Keratinocyte (primary cell): ENCODE results near the gene TMEM132C. TPM values are rescaled to one million over a fixed set of nuclear protein-coding genes. Genes with fewer than 3 reads are reported as not detected.

Source experiments
- DNase-seq: peaks from one replicate; pipeline ENCODE4 v3.0.0-alpha.2; 2011; ENCODE audit warnings: low read depth, missing footprints, low spot score
- FAIRE-seq: peaks from 2 replicates; lab custom pipeline; 2011; peaks lifted over from hg19 to GRCh38; lab: Jason Lieb, UNC
- H2AFZ ChIP-seq: 2 replicates; pipeline ENCODE4 v1.6.0; 2012; ENCODE audit warnings: low read length, control low read depth, inconsistent platforms; ENCODE audit not compliant: control insufficient read depth
- H3K27ac ChIP-seq: 2 replicates; pipeline ENCODE4 v1.5.1; 2011; ENCODE audit warnings: low read length; ENCODE audit not compliant: control insufficient read depth, insufficient read depth
- H3K27me3 ChIP-seq: 3 replicates; pipeline ENCODE4 v1.6.0; 2011; ENCODE audit warnings: low read length; ENCODE audit not compliant: control insufficient read depth, insufficient read depth; ENCODE audit errors: extremely low read depth
- H3K36me3 ChIP-seq, 2 experiments: 2 replicates in 1 of 2; 3 replicates in 1 of 2; pipeline ENCODE4 v1.5.1; 2011; ENCODE audit warnings: low read length in 2 of 2, mild to moderate bottlenecking in 1 of 2; ENCODE audit not compliant: control insufficient read depth in 2 of 2, insufficient read depth in 2 of 2; ENCODE audit errors: extremely low read depth in 1 of 2
- H3K4me1 ChIP-seq: 3 replicates; pipeline ENCODE4 v1.5.1; 2011; ENCODE audit warnings: low read length; ENCODE audit not compliant: control insufficient read depth, insufficient read depth; ENCODE audit errors: extremely low read depth
- H3K4me2 ChIP-seq: 3 replicates; pipeline ENCODE4 v1.6.0; 2011; ENCODE audit warnings: low read depth, low read length; ENCODE audit not compliant: control insufficient read depth, insufficient read depth; ENCODE audit errors: extremely low read depth
- H3K4me3 ChIP-seq, 3 experiments: fragments of 200-600 bp in 1 of 3; sonication (generic) in 1 of 3; 2 replicates in 2 of 3; 3 replicates in 1 of 3; pipeline ENCODE4 v1.5.1; 2011 to 2016; ENCODE audit warnings: low read length in 3 of 3, mild to moderate bottlenecking in 3 of 3, control low read depth in 2 of 3, inconsistent platforms in 1 of 3, low read depth in 1 of 3, mixed read lengths in 1 of 3, mixed run types in 1 of 3, moderate library complexity in 1 of 3; ENCODE audit not compliant: control insufficient read depth in 2 of 3, insufficient read depth in 2 of 3; ENCODE audit errors: extremely low read depth in 1 of 3
- H3K79me2 ChIP-seq: 2 replicates; pipeline ENCODE4 v1.6.0; 2012; ENCODE audit warnings: low read length; ENCODE audit not compliant: control insufficient read depth, insufficient read depth
- H3K9ac ChIP-seq: 3 replicates; pipeline ENCODE4 v1.6.0; 2011; ENCODE audit warnings: low read length; ENCODE audit not compliant: control insufficient read depth, insufficient read depth; ENCODE audit errors: extremely low read depth
- H3K9me1 ChIP-seq: 3 replicates; pipeline ENCODE4 v1.6.0; 2011; ENCODE audit warnings: low read length; ENCODE audit not compliant: control insufficient read depth, insufficient read depth; ENCODE audit errors: extremely low read depth
- H3K9me3 ChIP-seq: 2 replicates; pipeline ENCODE4 v1.5.1; 2012; ENCODE audit warnings: low read depth, low read length; ENCODE audit not compliant: control insufficient read depth
- H4K20me1 ChIP-seq: 3 replicates; pipeline ENCODE4 v1.6.0; 2011; ENCODE audit warnings: low read length; ENCODE audit not compliant: control insufficient read depth, insufficient read depth; ENCODE audit errors: extremely low read depth
- CTCF ChIP-seq, 3 experiments: IDR thresholded peaks in 1 of 3; conservative IDR thresholded peaks in 1 of 3; optimal IDR thresholded peaks in 1 of 3; 2 replicates in 2 of 3; 3 replicates in 1 of 3; pipeline versions ENCODE3 to v1.5.1; 2011; ENCODE audit warnings: low read length in 3 of 3, mild to moderate bottlenecking in 3 of 3, moderate library complexity in 2 of 3, control low read depth in 1 of 3, inconsistent platforms in 1 of 3; ENCODE audit not compliant: insufficient read depth in 2 of 3; ENCODE audit errors: extremely low read depth in 1 of 3
- EZH2 ChIP-seq: IDR thresholded peaks from one replicate; pipeline ENCODE4 v1.6.1; 2012; ENCODE audit warnings: inconsistent platforms, mild to moderate bottlenecking, low read length, moderate library complexity
- dilution Hi-C: fragments of 300-500 bp; cut with MboI; formaldehyde crosslinking; loops from one replicate; pipeline ENCODE4 v1.7.0; 2020; ENCODE audit warnings: low sequenced_read_pairs; ENCODE audit not compliant: extremely low pct_ligation_motif_present
- polyA plus RNA-seq, 5 experiments: library from polyadenylated mRNA; depleted of rRNA in 3 of 5; stranded (reverse) in 3 of 5; stranded (forward) in 1 of 5; unstranded in 1 of 5; fragments of >200 nt; gene quantifications; 1 replicate in 1 of 5; 2 replicates in 3 of 5; 3 replicates in 1 of 5; pipeline versions ENCODE4 v1.2.1 to v1.2.3, GENCODE V29; 2011 to 2012; ENCODE audit warnings: missing spikeins in 2 of 5, low read depth in 1 of 5, low replicate concordance in 1 of 5

The TMEM132C gene
- polyA plus RNA-seq, 1 donor (not counting 4 experiments of a cell fraction or from before 2014, with no cell fraction given): not detected

DNA sequence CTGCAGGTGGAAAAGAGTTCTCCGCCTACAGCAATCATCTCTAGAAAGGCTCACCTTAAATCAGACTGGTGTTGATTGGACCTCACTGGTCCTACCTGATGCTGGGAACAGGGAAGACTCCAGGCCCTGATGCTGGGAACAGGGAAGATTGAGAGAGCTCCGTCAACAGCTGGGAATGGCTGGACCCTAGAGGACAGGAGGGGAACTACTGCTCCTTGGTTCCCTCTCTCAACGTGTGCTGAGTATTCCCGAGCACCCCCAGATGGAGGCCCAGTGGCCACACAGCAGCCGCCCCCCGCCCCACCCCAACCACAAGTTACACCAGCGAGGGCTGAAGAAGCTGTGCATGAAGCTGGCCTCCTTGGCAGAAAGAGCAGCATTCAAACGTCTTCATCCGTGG lies 316.5 kb downstream of the TMEM132C start:
- FAIRE-seq: no peak
- H3K9ac ChIP-seq: no peak overlapping the region
- dilution Hi-C loops: no loop called here

DNA sequence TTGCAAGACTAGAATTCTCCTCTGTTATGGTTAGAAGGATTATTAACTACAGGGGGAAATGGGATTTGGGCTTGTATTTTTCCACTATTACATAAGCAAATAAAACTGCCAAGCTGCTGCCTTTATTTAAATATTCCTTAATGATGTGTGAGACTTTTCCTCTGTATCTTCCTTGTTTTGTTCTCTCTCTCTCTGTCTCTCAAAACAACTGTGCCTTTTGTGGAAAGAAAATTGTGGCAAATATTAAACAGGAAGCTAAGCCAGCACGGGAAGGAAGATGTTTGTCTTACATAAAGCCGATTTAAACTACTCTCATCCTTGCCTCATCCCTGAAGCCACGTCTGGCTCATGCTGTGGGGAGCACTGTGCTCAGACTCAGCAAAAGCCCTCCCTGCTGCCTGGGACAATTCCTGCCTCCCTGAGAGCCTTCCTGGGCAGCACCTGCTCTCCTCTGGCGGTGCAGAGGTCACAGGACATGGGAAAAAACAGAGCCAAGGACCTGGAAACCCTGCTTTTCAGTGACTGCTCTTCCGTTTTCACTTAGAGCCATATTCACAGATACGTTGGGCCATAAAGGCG lies 319.6 kb downstream of the TMEM132C start:
- Histone ChIP-seq H3K4me2 (no peak overlapping the region), H3K36me3 (no peaks in the 10 kb centered on the region), H4K20me1 (no peaks in the 10 kb centered on the region), H3K4me1 (no peaks in the 10 kb centered on the region), H3K9ac (no peak overlapping the region), H3K27ac (no peak overlapping the region), H2AFZ (no peak overlapping the region), H3K9me1 (no peaks in the 10 kb centered on the region), H3K27me3 (no peaks in the 10 kb centered on the region), H3K79me2 (no peaks in the 10 kb centered on the region), H3K9me3 (peaks cover 8% of the 10 kb centered on the region), H3K4me3 (no peak overlapping the region)
- no peak for TF ChIP-seq CTCF (optimal IDR thresholded peaks at IDR 0.05 in 1 of 3, IDR thresholded peaks at IDR 0.05 in 1 of 3, conservative IDR thresholded peaks at IDR 0.05 in 1 of 3; ENCODE audit: extremely low read depth in 1 of 3, insufficient read depth in 2 of 3, low read length in 3 of 3)
- no peak for TF ChIP-seq EZH2
- DNase-seq: no peak
- dilution Hi-C loops: no loop called here
- no peak for FAIRE-seq

More for the DNA sequence above, 316.5 kb downstream of the TMEM132C start:
- no peaks in the 10 kb centered on the region for H3K79me2 ChIP-seq
- no peaks in the 10 kb centered on the region for H4K20me1 ChIP-seq
- TF ChIP-seq EZH2 (no peak), CTCF (optimal IDR thresholded peaks at IDR 0.05 in 1 of 3, IDR thresholded peaks at IDR 0.05 in 1 of 3, conservative IDR thresholded peaks at IDR 0.05 in 1 of 3; ENCODE audit: extremely low read depth in 1 of 3, insufficient read depth in 2 of 3, low read length in 3 of 3) (peak in 1 of 3 experiments; percentile 35)
- no peak overlapping the region for H3K4me2 ChIP-seq
- no peak for DNase-seq
- H3K36me3 ChIP-seq: no peaks in the 10 kb centered on the region
- no peak overlapping the region for H2AFZ ChIP-seq
- no peaks in the 10 kb centered on the region for H3K27me3 ChIP-seq
- H3K27ac ChIP-seq: no peak overlapping the region
- H3K9me1 ChIP-seq: no peaks in the 10 kb centered on the region
- H3K4me3 ChIP-seq: no peak overlapping the region
- H3K4me1 ChIP-seq: no peaks in the 10 kb centered on the region
- peaks cover 5% of the 10 kb centered on the region for H3K9me3 ChIP-seq
